Adrenal gland (tissue), 5 donors: ENCODE data around the gene SPG7.

Source experiments
- CTCF ChIP-seq, 6 experiments: fragments of 450-650 bp in 4 of 6; fragments of 200-600 bp in 2 of 6; sonication (generic) in 1 of 6; IDR thresholded peaks; 1 replicate in 5 of 6; 2 replicates in 1 of 6; pipeline versions ENCODE4 v1.5.1 to v1.8.0; 2016 to 2021; ENCODE audit warnings: antibody characterized with exemption in 6 of 6, mild to moderate bottlenecking in 2 of 6, moderate library complexity in 1 of 6
- POLR2A ChIP-seq, 2 donors: fragments of 450-650 bp; IDR thresholded peaks; one replicate each; pipeline ENCODE4 v1.6.1; 2017; ENCODE audit warnings: antibody characterized with exemption in 2 of 2, mild to moderate bottlenecking in 2 of 2, moderate library complexity in 1 of 2
- donor health status: DM: no; HTN: no; CAD: no.

- TF ChIP-seq CTCF (IDR thresholded peaks at IDR 0.05), result no peak
- TF ChIP-seq POLR2A (IDR thresholded peaks at IDR 0.05), result no peak
Observed at GRCh38 chr16:89536886-89537548, 28.8 kb downstream of the SPG7 start.
